ENCODE results near the gene WDR93. TPM values are rescaled to one million over a fixed set of nuclear protein-coding genes. Genes with fewer than 3 reads are reported as not detected.

WDR93 gene
- total and polyA plus RNA-seq, 2 of the 4 experiments (the other 2 are of a cell fraction), result not detected

GRCh38 chr15:89781055-89781454, 90.4 kb downstream of the WDR93 start:
- Histone ChIP-seq H2BK120ac (ENCODE audit: low read depth, low read length) (peak overlapping the region; percentile 44), H2AK5ac (ENCODE audit: low read depth, low read length) (peak overlapping the region; percentile 34), H3K56ac (ENCODE audit: extremely low read depth, insufficient read depth, low read length) (no peak overlapping the region), H3K79me1 (ENCODE audit: low read depth in 1 of 2, low read length in 2 of 2) (no peaks in the 10 kb centered on the region), H3K4ac (ENCODE audit: low read depth, low read length) (peak overlapping the region; percentile 10; the same call in 1 of the 2 replicates), H2BK15ac (ENCODE audit: low read depth, low read length) (0 out of 3 replicates have a peak overlapping the region, but pooled peaks have one; percentile 3), H3K4me1 (ENCODE audit: control insufficient read depth, insufficient read depth, low read length) (peaks cover 13% of the 10 kb centered on the region), H3K4me2 (ENCODE audit: low read depth, low read length) (no peak overlapping the region), H2BK5ac (ENCODE audit: low read depth, low read length, poor library complexity, severe bottlenecking) (no peak overlapping the region), H3K18ac (ENCODE audit: low read depth, low read length) (no peak overlapping the region), H4K5ac (ENCODE audit: low read depth, low read length) (no peak overlapping the region), H2AK9ac (replicated peaks; ENCODE audit: low read depth, low read length, poor library complexity) (peak overlapping the region; percentile 83), H3K4me3 (ENCODE audit: insufficient read depth, low read depth, low read length) (no peak overlapping the region), H3K27me3 (ENCODE audit: control insufficient read depth, insufficient read depth, low read length) (no peaks in the 10 kb centered on the region), H4K20me1 (ENCODE audit: insufficient read depth, low read length) (no peaks in the 10 kb centered on the region), H4K8ac (ENCODE audit: low read depth in 2 of 2, low read length in 2 of 2) (no peak overlapping the region), H4K91ac (ENCODE audit: insufficient read depth, low read depth, low read length) (no peak overlapping the region; the same call in 1 of the 2 replicates), H3K27ac (ENCODE audit: insufficient read depth, low read length) (no peak overlapping the region), H2BK20ac (ENCODE audit: low read depth, low read length) (no peak overlapping the region; the same call in 1 of the 2 replicates), H3K9me1 (ENCODE audit: insufficient read depth, low read length) (no peaks in the 10 kb centered on the region; the same call in 1 of the 2 replicates), H3K23ac (ENCODE audit: low read depth, low read length) (no peak overlapping the region), H3K36me3 (ENCODE audit: control insufficient read depth, insufficient read depth, low read length) (peaks cover 4% of the 10 kb centered on the region; the same call in 1 of the 2 replicates), H3K9me3 (ENCODE audit: control insufficient read depth, insufficient read depth, low read length) (no peaks in the 10 kb centered on the region), H3K9ac (ENCODE audit: low read depth, low read length) (no peak overlapping the region), H3K14ac (replicated peaks; ENCODE audit: low read depth, low read length) (0 out of 2 replicates have a peak overlapping the region, but pooled peaks have one; percentile 43), H2AFZ (replicated peaks; ENCODE audit: low read length, poor library complexity) (no peak overlapping the region)
- in situ Hi-C loops (cut with MboI; ENCODE audit: low sequenced_read_pairs), result no loop called here
- CTCF ChIA-PET, result interaction anchor here (1.0 kb wide), 1 partner anchor 20 kb away, joined by 5 read pairs; no protein-coding TSS in a partner anchor
- whole genome bisulfite sequencing, 2 experiments (ENCODE audit: extremely low coverage in 2 of 2, insufficient read length in 1 of 2), result no CpG with 5 or more reads among the region's 6 CpGs
- TF ChIP-seq, protein P1, sequence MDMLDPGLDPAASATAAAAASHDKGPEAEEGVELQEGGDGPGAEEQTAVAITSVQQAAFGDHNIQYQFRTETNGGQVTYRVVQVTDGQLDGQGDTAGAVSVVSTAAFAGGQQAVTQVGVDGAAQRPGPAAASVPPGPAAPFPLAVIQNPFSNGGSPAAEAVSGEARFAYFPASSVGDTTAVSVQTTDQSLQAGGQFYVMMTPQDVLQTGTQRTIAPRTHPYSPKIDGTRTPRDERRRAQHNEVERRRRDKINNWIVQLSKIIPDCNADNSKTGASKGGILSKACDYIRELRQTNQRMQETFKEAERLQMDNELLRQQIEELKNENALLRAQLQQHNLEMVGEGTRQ (IDR thresholded peaks at IDR 0.05; ENCODE audit: low read depth, low read length), result no peak
- TF ChIP-seq MAFK (IDR thresholded peaks at IDR 0.05; ENCODE audit: low read depth, low read length), result no peak
- no peak for TF ChIP-seq RAD21 (IDR thresholded peaks at IDR 0.05; ENCODE audit: low read length)
- TF ChIP-seq NFE2L2 (IDR thresholded peaks at IDR 0.05; ENCODE audit: low read depth, low read length), result no peak
- TF ChIP-seq, protein P2, sequence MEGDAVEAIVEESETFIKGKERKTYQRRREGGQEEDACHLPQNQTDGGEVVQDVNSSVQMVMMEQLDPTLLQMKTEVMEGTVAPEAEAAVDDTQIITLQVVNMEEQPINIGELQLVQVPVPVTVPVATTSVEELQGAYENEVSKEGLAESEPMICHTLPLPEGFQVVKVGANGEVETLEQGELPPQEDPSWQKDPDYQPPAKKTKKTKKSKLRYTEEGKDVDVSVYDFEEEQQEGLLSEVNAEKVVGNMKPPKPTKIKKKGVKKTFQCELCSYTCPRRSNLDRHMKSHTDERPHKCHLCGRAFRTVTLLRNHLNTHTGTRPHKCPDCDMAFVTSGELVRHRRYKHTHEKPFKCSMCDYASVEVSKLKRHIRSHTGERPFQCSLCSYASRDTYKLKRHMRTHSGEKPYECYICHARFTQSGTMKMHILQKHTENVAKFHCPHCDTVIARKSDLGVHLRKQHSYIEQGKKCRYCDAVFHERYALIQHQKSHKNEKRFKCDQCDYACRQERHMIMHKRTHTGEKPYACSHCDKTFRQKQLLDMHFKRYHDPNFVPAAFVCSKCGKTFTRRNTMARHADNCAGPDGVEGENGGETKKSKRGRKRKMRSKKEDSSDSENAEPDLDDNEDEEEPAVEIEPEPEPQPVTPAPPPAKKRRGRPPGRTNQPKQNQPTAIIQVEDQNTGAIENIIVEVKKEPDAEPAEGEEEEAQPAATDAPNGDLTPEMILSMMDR (conservative IDR thresholded peaks at IDR 0.05; ENCODE audit: low read depth, low read length), result no peak
- no peak for TF ChIP-seq ELK1 (IDR thresholded peaks at IDR 0.05; ENCODE audit: borderline replicate concordance, low read depth, low read length)
- no peak for TF ChIP-seq FOS (IDR thresholded peaks at IDR 0.05; ENCODE audit: low read depth, low read length)
- no peak for TF ChIP-seq BHLHE40 (IDR thresholded peaks at IDR 0.05; ENCODE audit: low read depth, low read length)
- TF ChIP-seq MXI1 (IDR thresholded peaks at IDR 0.05; ENCODE audit: borderline replicate concordance, low read depth, low read length), result no peak
- TF ChIP-seq POLR2A (IDR thresholded peaks at IDR 0.05; ENCODE audit: low read depth, low read length), result no peak
- no peak for TF ChIP-seq SMC3 (IDR thresholded peaks at IDR 0.05; ENCODE audit: low read depth, low read length)
- no peak for TF ChIP-seq RFX5 (IDR thresholded peaks at IDR 0.05; ENCODE audit: low read depth, low read length)
- TF ChIP-seq RCOR1 (IDR thresholded peaks at IDR 0.05; ENCODE audit: insufficient replicate concordance, low read length), result no peak
- no peak for TF ChIP-seq CEBPB (IDR thresholded peaks at IDR 0.05; ENCODE audit: low read depth, low read length)
- TF ChIP-seq MAZ (IDR thresholded peaks at IDR 0.05; ENCODE audit: borderline replicate concordance, low read depth, low read length), result no peak
- TF ChIP-seq CHD1 (IDR thresholded peaks at IDR 0.05; ENCODE audit: low read depth, low read length), result no peak
- intact Hi-C loops (cut with micrococcal nuclease), result no loop called here
- dilution Hi-C loops (cut with HindIII; ENCODE audit: low sequenced_read_pairs, unreplicated experiment), result no loop called here
- POLR2A ChIA-PET (ENCODE audit: unreplicated experiment), result no interaction called here
- no TSS peak for BruUV-seq (replicated peaks)
- ATAC-seq (ENCODE audit: low read depth) (no peak), DNase-seq (no peak)

All from IMR-90 (cell line).